HG02943 (cell line): ENCODE data around the gene FNDC1.

Experiments
- ATAC-seq: cut with Tn5 transposase; IDR thresholded peaks from one replicate; pipeline ENCODE4 v1.9.1; 2021; ENCODE audit warnings: mild to moderate bottlenecking, low read depth, moderate library complexity; ENCODE audit not compliant: unreplicated experiment

Gene FNDC1

DNA sequence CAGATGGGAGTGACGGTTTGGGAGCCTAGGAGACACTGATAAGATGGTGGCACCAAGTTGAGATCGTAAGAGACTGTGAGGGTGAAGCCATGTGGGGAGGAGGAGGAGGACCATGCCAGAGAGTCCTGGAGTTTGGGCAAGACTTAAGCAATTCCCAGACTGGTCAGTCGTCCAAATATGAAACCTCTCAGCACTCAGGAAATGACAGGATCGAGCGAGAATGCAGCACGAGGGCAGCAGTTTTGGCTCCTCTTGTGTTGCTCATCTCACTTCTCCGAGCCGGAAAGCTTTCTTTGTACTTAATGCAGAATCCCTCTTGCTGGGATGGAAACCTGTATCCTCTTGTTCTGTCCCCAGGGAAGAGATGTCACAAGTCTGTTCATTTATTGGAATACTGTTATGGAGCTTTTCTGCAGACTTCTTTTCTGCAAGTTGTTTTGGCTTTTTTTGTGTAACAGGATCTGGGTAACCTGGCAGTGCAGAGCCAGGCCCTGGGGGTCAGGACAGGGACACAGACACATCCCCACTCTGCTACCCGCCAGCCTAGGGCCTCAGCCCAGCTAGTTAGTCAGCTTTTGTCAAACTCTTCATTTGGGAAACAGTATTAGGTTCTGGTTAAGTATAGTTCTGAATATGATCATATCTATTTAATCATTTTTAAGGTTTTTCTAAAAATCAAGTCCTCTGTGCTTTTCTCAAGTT lies 34.3 kb downstream of the FNDC1 start:
- ATAC-seq = no peak

- no peak for ATAC-seq
Measured at GRCh38 chr6:159204605-159205004, 35.4 kb downstream of the FNDC1 start.

DNA sequence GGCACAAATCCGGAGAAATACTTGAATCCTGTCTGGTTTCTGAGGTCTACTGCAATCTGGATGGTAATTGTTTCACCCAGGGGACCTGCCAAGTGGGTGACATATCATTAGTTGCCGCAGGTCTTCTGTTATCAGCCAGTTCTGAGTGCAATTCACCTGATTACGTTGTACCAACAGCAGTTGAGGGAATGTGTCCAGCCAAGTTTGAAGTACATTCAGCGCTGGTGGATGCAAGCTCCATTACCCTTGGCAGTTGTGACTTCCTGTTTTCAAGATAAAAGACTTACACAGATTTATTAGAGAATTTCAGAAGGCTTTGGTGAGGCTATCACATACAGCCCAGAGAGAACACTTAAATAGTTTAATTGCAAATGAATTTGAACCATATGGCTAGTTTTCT lies 42.8 kb downstream of the FNDC1 start:
- ATAC-seq = no peak

DNA sequence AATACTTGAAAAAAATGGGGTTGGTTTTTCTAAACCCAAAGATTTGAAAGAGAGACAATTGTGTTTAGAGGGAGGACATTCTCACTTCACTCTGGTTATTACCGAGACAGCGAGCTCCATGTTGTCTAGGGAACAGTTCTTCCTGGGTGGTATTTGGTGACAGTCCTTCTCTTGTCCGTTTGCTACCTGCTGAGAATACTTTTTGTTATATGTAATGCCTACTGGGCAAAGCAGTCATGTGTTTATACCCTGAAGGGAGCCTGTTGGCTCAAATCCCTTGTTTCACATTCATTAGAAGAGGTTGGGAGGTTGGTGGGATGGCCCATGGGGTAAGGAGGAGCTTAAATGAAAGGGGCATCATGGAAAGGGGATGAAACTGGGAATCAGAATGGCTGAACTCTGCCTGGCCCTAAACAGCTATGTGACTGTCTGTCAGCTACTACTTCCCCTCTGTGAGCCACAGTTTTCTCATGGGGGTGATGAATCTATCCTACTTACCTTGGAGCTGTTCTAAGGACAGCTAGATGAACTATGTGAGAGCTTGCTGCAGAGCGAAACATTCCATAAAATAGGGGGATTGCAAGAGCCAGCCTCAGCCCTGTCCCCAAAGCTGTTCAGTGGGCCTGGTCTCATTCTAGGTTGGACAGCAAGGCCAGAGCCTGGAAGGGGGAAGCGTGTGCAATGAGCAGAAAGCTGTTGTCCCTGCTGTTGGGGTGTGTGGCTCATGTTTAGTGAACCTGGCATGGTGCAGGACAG lies 43.5 kb downstream of the FNDC1 start:
- ATAC-seq = no peak

- no peak for ATAC-seq
Measured at GRCh38 chr6:159213405-159213804, 44.2 kb downstream of the FNDC1 start.

DNA sequence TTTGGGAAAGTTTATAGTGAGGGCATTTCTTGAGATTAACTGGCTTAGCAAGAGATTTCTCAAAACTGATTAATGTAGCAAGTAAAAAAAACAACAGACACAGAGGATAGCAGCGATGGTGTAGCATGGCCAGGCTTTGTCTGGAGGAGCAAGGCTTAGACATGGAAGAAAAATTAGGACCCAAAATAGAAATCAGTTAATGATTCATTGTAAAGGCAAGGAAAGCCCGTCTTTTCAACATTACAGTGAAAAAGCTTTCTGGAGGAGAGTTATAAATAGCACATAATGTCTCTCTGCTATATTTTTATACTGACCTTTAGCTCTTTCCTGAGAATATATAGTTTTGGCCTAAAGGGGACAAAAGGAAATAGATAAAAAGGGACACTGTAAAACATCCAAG lies 45.1 kb downstream of the FNDC1 start:
- no peak for ATAC-seq

DNA sequence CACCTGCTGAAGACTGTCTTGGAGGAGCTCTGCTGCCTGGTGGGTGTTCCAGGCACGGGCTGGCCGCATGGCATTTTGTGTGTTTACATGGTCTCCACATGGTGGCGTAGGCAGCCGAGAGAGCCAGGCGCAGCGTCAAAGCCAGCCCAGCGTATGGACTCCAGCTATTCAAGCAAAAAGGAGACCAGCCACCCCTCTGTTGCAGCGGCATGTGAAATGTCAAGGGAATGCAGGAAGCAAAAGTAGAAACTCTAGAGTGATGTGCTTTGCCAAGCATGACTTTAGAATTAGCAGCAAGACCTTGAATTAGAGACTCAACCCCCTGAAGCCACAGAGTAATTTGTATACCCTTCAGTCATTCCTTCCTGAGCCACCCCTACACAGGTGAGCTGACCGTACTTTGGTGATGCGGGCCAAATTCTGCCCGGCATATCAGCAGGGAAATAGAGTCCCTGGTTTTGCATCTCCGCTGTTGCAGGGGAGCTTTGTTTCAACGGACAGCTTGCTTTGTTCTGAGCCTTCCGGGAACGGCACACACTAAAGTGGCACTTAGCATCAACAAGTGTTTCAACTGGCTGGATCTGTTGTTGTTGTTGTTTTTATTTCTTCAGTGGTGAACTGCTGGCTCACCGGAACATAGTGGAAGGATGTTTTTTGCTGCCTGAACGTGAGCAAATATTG lies 48.5 kb downstream of the FNDC1 start:
- no peak for ATAC-seq

GRCh38 chr6:159220093-159220492 lies 50.9 kb downstream of the FNDC1 start:
- no peak for ATAC-seq

DNA sequence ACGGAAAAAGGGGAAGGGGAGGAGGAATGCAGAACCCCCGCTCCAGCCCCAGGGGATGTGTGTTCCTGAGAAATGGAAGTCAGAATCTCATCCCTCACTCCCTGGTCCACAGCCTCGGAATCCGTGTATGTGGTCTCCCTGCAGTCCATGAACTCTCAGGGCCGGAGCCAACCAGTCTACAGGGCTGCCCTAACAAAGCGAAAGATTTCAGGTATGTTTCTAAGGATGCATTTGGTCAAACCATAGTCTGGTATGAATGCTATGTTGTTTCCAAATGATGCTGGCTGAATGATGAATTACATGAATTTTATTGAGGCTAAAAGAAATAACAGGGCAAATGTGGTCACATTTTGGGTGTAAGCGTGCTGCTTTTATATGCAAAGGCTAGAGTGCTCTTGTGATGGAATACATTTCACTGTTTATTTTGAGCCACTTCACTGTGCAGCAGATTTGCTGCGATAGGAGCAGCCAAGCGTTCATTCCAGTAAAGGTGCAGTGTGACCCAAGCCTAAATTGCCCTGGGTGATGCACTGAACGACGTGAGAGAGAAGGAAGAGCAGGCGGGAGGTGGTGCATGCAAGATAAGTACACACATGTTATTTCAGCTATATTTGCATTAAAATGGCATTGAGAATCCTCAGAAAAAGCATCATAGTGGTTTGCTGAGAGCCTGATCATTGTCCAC lies 52.4 kb downstream of the FNDC1 start:
- no peak for ATAC-seq

- no peak for ATAC-seq
Measured at GRCh38 chr6:159224452-159224851, 55.3 kb downstream of the FNDC1 start.

DNA sequence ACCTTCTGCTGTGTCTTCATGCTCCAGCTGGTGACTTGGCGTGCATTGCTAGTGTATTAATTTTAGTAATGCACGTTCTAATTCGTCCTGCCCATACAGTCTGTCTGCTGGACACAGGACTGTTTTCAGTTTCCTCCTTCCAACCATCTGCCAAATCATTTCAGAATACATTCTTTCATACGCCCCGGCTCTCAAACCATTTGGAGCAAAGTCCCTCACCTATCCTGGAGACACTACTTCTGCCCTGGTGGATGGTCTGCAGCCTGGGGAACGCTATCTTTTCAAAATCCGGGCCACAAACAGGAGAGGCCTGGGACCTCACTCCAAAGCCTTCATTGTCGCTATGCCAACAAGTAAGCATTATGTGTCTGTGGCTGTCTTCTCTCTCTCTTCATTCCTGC lies 60.5 kb downstream of the FNDC1 start:
- no peak for ATAC-seq

GRCh38 chr6:159232106-159232645 lies 63.0 kb downstream of the FNDC1 start:
- ATAC-seq = no peak

GRCh38 chr6:159232751-159233150 lies 63.6 kb downstream of the FNDC1 start:
- ATAC-seq = no peak

- no peak for ATAC-seq
Measured at GRCh38 chr6:159233365-159234101, 64.3 kb downstream of the FNDC1 start.

DNA sequence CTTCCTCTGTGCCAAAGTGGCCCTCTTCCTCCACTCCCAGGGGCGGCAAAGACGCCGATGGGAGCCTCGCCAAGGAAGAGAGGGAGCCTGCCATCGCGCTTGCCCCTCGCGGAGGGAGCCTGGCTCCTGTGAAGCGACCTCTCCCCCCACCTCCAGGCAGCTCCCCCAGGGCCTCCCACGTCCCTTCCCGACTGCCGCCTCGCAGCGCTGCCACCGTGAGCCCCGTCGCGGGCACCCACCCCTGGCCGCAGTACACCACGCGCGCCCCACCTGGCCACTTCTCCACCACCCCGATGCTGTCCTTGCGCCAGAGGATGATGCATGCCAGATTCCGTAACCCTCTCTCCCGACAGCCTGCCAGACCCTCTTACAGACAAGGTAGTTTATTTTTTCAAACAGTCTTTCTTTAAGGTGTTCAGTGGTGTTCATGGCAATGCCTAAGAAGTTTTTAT lies 64.9 kb downstream of the FNDC1 start:
- no peak for ATAC-seq

DNA sequence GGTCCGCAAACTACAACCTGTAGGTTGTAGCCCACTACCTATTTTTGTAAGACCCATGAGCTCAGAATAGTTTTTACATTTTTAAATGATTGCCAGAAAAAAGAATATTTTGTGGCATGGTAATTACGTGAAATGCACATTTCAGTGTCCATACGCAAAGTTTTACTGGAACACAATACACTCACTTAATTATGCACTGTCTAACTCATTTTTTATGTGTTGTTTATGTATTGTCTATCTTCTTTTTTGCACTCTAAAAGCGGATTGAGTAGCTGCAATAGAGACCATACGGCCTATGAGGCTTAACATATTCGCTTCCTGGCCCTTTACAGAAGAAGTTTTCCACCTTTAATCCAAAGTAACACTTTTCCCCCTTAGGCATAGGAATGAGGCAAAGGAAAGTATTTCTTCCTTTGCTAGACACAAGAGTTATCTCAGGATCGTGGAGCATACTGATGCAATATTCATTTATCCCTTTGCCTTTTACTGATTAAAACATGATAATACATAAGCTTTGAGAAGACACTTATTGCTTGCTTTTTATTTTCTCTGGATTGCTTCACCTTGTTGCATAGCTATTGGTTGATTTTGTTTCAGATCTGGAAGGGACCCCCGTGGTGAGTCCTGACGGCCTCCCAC lies 69.8 kb downstream of the FNDC1 start:
- no peak for ATAC-seq

DNA sequence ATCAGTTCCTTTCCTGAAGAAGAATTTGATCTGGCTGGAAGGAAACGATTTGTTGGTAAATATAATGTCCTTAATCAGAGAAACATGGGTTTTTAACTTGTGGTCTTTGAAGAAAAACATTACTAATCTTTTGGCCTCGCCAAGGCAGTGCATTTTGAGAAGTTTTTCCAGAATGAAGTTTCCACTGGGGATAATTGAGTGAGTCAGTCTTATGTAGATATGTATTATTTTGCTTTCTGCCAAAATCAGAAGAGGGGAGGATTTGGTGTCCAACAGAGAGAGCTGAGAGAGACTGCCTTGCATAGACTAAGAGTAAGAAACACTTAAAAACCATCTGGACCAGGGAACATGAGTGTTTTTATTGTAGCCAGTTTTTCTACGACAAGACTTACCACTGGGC lies 79.9 kb downstream of the FNDC1 start:
- no peak for ATAC-seq

- no peak for ATAC-seq
Measured at GRCh38 chr6:159249752-159250151, 80.6 kb downstream of the FNDC1 start.

DNA sequence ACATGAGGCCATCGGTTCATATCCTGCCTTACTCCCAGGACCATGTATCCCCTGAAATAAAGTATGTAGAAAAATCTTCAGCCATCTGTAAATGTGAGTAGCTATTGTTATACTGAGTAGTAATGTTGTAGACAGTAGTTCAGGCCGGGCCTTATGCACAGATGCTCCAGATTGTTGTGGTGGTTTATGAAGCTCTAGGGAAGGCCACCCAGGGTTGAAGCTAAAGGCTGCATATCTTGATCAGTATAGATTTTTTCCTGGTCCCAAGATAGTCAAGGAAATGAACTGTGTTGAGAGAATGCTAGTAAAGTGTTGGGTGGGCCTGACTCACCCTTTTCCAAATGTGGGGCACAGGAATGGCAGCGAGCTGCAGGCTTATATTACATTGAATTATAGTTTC lies 81.4 kb downstream of the FNDC1 start:
- no peak for ATAC-seq
